NCI-H146 treated with DMSO at 0.1 percent for 48 hours (cell line): Measurements from ENCODE around the gene MBL2.

ENCODE experiments used
- DNase-seq: peaks from one replicate; lab custom pipeline; 2025; ENCODE audit not compliant: unreplicated experiment; lab: John Stamatoyannopoulos, UW

Gene MBL2

GRCh38 chr10:52774182-52774581 lies 1.6 kb upstream of the MBL2 start:
- DNase-seq, result no peak

- DNase-seq, result no peak
These were observed 794 bp downstream of the MBL2 start for GRCh38 chr10:52771534-52772445.

- no peak for DNase-seq
These were observed 1.7 kb downstream of the MBL2 start for GRCh38 chr10:52770904-52771303.

GRCh38 chr10:52769966-52770365 lies 2.6 kb downstream of the MBL2 start:
- no peak for DNase-seq

GRCh38 chr10:52768001-52768532 lies 4.5 kb downstream of the MBL2 start:
- no peak for DNase-seq

GRCh38 chr10:52762088-52762487 lies 10.5 kb downstream of the MBL2 start:
- DNase-seq, result no peak

- DNase-seq, result no peak
These were observed 13.4 kb downstream of the MBL2 start for GRCh38 chr10:52759154-52759553.

GRCh38 chr10:52758406-52758805 lies 14.2 kb downstream of the MBL2 start:
- DNase-seq, result no peak

GRCh38 chr10:52757773-52758172 lies 14.8 kb downstream of the MBL2 start:
- DNase-seq, result no peak

- DNase-seq, result no peak
These were observed 15.6 kb downstream of the MBL2 start for GRCh38 chr10:52756966-52757365.

- no peak for DNase-seq
These were observed 16.3 kb downstream of the MBL2 start for GRCh38 chr10:52756295-52756694.

GRCh38 chr10:52755297-52756062 lies 17.1 kb downstream of the MBL2 start:
- DNase-seq, result no peak

- DNase-seq, result no peak
These were observed 19.7 kb downstream of the MBL2 start for GRCh38 chr10:52752801-52753445.

GRCh38 chr10:52752261-52752660 lies 20.3 kb downstream of the MBL2 start:
- DNase-seq, result no peak

GRCh38 chr10:52751337-52751736 lies 21.2 kb downstream of the MBL2 start:
- DNase-seq, result no peak

GRCh38 chr10:52750629-52751028 lies 22.0 kb downstream of the MBL2 start:
- no peak for DNase-seq

- no peak for DNase-seq
These were observed 24.9 kb downstream of the MBL2 start for GRCh38 chr10:52747694-52748093.

- no peak for DNase-seq
These were observed 26.4 kb downstream of the MBL2 start for GRCh38 chr10:52746169-52746568.

- DNase-seq, result no peak
These were observed 28.4 kb downstream of the MBL2 start for GRCh38 chr10:52744057-52744805.

- no peak for DNase-seq
These were observed 29.9 kb downstream of the MBL2 start for GRCh38 chr10:52742731-52743130.

GRCh38 chr10:52741851-52742250 lies 30.7 kb downstream of the MBL2 start:
- no peak for DNase-seq
